Muscle of back (tissue), 11 donors: ENCODE data around the gene PCNX2. TPM values are rescaled to one million over a fixed set of nuclear protein-coding genes. Genes with fewer than 3 reads are reported as not detected.

Experiments
- DNase-seq, 3 donors: peaks; one replicate each; pipeline versions ENCODE4 v3.0.0 to v3.0.0-alpha.2; 2013
- polyA plus RNA-seq, 10 donors: library from polyadenylated mRNA; unstranded; fragments of 120-200 nt; gene quantifications; one replicate each; pipeline ENCODE4 v1.2.1, GENCODE V29; 2013; ENCODE audit not compliant: insufficient read length in 10 of 10

Gene PCNX2
- polyA plus RNA-seq, 10 donors, result 1.7 to 4.8 (median 3.1) TPM

DNA sequence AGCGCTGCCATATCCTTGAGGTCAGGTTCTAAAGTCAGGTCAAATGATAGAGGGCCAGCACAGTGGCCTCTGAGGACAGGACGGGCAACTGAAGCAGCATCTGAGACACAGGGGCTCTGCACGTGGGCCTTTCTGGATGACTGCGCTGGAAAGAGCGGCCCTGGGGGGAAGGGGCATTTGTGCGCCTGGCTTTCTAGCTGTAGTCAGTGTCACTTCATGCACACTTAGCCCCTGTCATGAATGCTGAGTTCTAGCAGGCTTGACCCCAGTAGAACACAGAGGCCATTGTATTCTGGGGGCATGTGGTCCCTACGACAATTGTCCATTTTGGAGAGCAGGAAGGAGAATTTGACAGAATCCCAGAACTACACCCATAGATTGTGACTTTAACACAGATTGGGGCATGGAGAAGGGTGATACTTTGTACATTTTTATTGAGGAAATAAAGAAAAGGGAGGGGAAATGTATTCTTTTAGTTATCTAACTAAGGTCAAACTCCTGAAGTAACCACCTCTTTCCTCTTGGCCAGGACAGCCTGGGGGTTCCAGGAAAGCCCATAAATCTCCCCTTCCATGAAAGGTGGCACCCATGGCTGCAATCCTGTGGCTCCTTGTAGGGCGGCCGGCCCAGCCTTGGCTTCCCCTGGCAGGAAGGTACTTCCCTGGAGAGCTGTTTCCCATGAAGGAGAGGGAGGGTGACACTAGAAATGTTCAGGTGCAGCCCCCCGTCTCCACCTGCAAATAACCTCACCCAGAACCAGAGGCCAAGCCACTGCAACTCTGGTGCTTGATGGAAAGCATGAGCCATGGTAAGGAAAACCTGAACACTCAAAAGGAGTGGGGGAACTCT, 310.7 kb downstream of the PCNX2 start:
- DNase-seq, result no peak

GRCh38 chr1:232983817-232984567, 311.5 kb downstream of the PCNX2 start:
- DNase-seq, result no peak

DNA sequence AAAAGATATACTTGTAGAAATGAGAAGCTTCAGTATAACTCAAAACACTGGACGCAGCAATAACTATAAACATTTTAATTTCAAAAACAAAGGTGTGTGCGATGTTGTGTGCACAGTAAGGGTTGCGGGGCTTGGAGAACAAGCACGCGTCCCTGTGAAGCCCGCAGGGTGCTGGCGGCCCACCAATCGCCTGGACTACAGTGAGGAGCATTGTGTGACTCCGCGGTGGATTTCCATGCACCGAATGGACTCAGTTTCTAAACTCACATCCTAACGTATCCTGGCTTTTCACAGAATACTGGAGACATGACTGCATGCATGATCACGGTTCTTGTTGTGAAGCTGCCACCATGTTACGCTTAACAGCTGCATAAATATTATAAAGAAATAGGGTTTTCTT, 312.1 kb downstream of the PCNX2 start:
- DNase-seq, result no peak

DNA sequence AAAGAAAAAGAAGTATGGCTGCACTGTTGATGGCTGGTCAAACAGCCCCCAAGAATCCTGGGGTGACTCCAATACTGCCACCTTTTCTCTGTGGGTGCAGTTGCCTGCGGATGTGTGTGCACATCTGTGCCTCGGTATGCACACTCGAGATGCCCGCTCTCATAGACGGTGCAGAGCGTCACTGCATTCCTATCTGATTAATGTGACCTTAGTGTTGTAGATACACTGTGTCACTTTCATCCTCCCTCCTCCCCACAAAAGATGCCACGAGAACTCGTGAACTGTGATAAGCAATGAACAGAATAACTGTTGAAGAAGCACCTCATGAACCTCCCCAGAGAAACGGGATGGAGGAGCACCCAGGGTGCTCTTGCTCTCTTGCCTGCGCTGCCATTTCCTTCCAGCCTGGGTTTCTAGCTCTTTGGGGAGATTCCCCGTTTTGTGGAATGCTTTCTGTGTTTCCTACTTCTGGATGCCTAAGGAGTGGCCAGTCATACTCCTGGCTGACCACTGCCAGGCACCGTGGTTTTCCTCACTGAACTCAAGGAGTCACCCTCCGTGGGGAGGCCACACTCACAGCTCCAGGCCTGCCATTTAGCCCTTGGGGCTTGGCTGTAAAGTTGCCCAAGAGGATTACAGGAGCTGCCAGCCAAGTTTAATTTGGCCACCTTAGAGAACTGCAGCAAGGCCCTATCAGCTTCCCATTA, 313.1 kb downstream of the PCNX2 start:
- no peak for DNase-seq

DNA sequence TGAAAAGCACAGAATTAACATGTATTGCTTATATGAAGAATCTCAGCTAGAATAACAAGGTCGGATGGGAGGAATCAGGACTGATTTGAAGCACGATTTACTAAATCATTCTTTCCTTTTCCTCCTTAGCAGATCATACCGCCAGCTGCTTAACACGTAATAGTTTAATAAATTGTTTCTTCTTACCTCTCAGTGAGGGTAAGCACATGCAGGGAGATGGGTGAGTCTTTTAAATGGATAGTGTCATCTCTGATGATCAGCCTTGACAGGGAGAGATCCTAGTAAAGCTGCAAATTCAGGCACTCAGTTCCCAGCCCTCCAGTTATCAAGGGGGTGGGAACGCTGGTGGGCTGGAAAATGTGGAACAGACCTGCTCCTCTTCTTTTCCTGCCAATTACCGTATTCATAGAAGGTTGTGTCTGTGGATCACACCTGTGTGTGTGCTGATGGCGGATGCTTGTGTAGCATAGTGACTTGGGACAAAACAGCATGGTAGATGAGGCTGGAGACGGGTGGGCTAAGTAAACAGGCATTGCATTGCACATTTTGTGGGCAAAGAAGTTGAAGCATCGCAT, 314.5 kb downstream of the PCNX2 start:
- no peak for DNase-seq

DNA sequence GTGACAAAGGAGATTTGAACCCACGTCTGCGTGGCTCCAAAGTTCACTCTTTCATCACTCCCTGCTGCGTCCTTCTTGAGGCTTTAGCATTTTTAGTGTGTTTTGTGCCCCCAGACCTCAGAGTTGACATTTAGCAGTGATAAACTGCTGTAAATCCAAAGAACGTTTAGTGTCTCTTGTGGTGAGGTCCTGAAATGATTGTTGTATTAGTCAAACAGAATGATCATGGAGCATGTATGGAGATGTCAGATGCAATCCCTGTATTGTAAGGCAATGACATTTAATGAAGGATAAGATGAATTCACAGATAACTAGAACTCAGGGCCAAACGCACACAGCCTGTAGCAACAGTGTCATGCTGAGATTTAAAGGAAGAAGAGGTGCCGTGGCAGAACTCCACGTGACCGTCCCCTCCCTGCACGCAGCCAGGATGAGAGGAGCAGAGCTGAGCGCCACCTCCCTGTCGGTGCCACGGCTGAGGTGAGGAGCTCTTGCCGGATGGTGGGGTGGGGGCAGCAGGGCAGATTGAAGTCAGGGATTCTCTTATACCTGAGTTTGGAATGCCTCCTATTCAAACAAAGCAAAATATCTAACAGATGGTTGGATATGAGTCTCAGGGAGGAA, 315.1 kb downstream of the PCNX2 start:
- DNase-seq, result no peak

DNA sequence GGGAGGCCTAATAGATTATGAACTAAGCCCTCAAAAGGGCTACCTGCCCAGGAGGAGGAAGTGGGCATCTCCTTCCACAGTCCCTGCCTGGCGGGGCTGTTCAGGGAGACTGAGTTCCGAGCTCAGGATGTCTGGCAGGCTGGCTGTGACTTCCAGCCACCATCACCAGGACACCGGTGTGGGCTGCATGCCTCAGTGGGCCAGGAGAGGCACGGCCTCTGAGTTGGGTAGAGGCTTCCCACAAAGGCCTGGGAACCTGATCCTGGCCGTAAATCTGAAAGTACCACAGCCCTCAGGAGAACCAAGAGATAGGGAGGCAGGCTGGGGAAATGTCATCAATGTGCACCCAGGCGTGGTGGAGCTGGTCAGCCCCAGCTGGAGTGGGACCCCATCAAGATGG, 316.0 kb downstream of the PCNX2 start:
- DNase-seq, result no peak

DNA sequence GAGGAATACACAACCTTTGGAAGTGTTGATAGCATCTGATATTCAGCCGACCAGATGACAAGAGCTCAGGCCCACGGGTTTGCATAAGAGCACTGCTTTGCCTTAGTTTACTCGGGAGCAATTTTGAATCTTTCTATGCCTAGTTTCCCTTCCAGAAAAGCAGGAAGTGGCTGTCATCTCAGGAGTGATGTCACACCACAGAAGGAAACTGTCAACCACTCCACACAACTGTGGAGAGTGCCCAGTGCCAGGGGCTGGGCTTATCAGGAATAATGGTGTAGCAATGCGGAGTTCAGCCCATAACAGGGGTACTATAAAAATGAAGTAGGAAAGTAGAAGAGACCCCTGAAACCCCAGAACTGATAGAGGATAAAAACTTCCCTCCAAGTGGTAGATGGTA, 316.7 kb downstream of the PCNX2 start:
- DNase-seq, result no peak

DNA sequence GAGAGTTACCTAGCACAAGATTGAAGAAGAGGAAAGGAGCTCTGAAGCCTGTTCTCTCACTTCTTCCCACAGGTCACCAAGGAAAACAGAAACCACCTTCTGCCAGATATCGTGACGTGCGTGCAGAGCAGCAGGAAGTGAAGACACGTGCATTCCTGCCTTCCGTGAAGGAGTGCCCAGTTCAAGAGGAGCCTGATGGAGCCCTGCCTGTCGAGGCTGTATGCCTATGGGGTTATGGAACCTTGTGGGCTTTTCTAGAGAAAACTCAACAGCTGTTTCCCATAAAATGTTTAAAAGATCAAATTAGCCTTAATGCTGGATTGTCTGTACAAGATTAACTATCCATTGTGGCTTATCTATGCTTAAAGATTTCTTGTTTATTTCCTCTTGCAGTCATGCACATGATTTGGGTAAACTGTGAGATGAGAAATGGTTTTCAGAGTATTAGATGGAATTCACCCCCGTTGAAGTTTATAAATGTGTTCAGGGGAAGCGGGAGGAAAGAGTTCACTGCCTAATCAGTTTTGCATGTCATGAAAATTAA, 317.4 kb downstream of the PCNX2 start:
- peak in 1 of 3 donors; percentile 32 for DNase-seq

DNA sequence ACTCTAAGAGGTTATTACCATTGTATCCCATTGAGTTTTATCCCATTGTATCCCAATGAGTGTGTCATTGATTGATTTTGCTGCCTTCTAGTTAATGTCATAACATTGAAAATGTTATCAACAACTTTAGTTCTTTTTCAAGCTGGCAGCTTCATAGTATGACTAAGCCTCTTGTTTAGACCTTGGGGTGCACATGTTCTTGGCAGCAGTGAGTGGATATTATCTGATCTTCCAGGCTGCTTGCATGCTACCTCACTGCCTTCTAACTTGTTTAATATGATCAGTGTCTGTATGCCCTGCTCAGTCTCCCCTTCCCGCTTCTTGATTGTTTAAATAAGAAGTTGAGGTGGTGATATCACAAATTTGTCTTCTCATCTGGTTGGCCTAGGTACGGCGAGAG, 320.6 kb downstream of the PCNX2 start:
- DNase-seq, result no peak

- DNase-seq, result no peak
Measured at GRCh38 chr1:232973652-232974611, 321.6 kb downstream of the PCNX2 start.

DNA sequence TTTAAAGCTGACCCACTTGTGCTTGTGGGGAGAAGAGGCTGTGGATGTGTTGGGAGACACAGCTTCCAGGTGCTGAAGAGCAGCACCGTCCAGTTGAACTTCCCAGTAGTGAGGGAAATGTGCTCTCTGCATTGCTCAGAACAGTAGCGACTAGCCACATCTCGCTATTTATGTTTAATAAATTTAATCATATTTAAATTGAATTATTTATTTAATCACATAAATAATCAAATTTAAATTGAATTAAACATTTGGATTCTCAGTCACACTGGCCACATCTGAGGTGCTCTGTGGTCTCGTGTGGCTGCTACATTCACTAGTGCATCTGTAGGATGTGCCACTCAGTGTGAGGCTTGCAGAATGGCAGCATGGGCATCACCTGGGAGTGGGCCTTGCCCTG, 325.0 kb downstream of the PCNX2 start:
- no peak for DNase-seq

GRCh38 chr1:232969799-232970198, 325.7 kb downstream of the PCNX2 start:
- DNase-seq, result no peak

DNA sequence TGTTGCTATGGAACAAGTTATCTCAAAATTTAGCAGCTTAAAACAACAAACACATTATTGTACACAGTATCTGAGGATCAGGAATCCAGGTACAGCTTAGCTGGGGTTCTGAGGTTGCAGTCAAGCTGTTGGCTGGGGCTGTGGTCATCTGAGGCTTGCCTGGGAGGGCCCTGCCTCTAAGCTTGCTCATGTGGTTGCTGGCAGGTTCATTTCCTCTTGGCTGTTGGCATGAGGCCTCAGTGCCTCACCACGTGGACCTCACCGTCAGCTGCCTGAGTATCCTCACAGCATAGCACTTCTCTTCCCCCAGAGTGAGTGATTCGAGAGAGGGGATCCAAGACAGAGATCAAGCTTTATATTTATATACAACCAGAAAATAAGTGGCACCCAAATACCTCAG, 326.6 kb downstream of the PCNX2 start:
- DNase-seq, result no peak

- no peak for DNase-seq
Measured at GRCh38 chr1:232968391-232968790, 327.1 kb downstream of the PCNX2 start.

DNA sequence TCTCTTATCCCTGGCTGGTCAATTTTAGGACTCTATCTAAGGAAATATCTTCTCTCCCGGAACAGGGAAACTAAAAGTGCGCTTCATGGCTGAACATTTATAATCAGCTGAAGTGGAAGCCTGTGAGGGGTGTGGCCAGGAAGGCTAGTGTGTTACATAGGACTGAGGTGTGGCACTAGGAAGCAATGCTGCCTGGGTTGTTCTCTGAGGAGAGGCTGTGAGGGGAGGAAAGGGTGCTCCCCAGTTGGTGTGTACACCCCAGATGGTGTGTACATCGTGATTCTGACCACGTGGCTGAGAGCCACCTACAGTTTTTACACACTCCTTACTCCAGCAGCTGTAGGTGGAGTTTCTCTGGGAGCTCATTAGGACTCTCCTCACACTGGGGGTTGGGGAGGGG, 328.9 kb downstream of the PCNX2 start:
- no peak for DNase-seq

DNA sequence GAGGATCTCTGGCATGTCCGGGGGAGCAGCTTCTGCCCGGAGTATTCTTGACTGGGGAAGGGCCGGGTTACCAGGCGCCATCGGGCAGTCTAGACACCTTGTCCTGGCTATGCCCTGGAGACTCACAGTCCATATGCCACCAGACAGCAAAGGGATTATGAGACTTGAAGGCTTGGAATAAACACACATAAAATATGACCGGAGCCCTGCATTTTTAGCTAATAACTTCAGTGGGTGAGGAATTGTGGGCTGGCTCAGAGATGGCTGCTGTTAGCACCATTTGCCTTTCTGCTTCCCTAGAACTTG, 329.7 kb downstream of the PCNX2 start:
- DNase-seq, result no peak

- DNase-seq, result no peak
Measured at GRCh38 chr1:232965124-232965911, 330.2 kb downstream of the PCNX2 start.

DNA sequence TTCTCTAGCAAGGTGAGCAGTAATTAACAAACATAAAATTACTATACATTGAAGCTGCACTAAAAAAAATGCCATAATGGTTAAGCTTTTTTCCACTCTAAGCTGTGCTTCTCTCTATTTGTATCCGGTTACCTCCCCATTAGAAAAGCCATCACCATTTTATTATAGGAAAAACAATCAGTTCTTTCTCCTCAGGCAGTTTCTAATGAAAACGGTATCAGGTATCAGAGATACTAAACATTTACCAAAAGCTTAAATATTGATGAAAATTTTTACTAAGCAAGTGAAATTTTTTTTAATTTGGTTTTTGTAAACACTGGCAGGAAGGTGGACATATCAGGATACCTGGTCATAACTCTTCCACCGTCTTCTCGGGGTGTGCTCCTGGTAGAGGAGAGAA, 330.9 kb downstream of the PCNX2 start:
- no peak for DNase-seq
